HG03196 (cell line): ENCODE results near the gene MAP4K4.

Source experiments
- ATAC-seq: cut with Tn5 transposase; IDR thresholded peaks from one replicate; pipeline ENCODE4 v1.9.1; 2021; ENCODE audit not compliant: unreplicated experiment

The MAP4K4 gene

DNA sequence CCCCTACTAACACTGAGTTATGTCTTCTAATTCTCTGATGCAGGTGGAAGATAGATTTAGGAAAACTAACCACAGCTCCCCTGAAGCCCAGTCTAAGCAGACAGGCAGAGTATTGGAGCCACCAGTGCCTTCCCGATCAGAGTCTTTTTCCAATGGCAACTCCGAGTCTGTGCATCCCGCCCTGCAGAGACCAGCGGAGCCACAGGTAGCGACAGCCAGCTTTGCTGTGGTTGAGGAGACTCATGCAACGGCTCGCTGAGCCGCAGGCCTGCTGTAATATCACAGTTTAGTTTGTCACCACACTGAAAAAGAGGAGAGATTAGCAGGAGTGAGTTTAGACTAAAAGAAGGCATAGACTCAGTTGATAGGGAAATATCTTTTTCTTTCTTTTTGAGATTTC lies 163.3 kb downstream of the MAP4K4 start:
- no peak for ATAC-seq

- no peak for ATAC-seq
Observed at GRCh38 chr2:101861382-101861781, 163.9 kb downstream of the MAP4K4 start.

- no peak for ATAC-seq
Observed at GRCh38 chr2:101863534-101863933, 166.0 kb downstream of the MAP4K4 start.

DNA sequence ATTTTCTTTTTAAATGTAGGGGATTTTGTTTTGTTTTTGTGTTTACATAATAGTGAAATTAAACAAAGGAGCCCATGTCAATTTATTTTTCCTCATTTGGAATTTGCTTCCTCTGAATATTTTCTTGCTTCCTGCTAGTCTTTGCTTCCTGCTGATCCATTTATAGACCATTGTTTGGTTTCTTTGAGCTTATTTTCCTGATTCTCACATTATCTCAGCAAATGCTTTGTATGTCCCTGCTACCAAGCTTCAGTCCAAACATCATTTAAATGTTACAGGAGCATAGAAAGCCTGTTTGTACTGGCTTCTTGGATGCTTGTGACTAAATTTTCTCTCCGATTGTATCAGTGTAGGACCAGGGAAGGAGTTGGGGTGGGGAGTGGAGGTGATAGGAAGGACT lies 166.9 kb downstream of the MAP4K4 start:
- ATAC-seq, result no peak

DNA sequence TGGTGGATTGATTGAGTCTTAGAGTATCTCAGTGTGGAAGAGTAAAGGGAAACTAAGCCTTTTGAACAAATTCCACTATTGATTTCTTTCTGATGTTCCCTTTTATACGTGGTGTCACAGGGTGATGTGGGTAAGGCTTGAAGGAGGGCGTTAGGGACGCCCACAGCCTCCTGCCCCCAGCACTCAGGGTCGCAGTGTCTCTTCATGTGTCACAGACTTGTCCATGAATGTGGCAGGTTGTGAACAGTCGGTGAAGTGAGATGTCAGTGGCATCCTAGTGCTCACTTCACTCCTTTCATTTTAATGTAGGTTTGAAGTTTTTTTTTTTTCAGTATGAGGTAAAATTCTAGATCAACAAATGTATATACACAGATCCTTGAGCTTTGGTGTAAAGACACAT lies 171.0 kb downstream of the MAP4K4 start:
- ATAC-seq, result no peak

GRCh38 chr2:101869527-101869926 lies 172.0 kb downstream of the MAP4K4 start:
- no peak for ATAC-seq

GRCh38 chr2:101870444-101870843 lies 172.9 kb downstream of the MAP4K4 start:
- ATAC-seq, result no peak

DNA sequence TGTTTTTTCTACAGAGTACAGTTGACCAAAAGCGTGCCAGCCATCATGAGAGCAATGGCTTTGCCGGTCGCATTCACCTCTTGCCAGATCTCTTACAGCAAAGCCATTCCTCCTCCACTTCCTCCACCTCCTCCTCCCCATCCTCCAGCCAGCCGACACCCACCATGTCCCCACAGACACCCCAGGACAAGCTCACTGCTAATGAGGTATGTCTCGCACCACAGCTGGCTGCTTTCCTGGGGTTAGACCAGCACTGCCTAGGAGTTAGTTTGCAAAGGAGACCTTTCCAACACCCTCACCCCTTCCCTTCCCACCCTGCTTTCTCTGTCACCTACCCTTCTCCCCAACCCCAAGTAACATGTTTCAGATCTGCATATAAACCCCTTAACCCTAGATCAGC lies 174.0 kb downstream of the MAP4K4 start:
- ATAC-seq, result no peak

GRCh38 chr2:101872480-101872879 lies 175.0 kb downstream of the MAP4K4 start:
- no peak for ATAC-seq

- ATAC-seq, result no peak
Observed at GRCh38 chr2:101873543-101873942, 176.0 kb downstream of the MAP4K4 start.

DNA sequence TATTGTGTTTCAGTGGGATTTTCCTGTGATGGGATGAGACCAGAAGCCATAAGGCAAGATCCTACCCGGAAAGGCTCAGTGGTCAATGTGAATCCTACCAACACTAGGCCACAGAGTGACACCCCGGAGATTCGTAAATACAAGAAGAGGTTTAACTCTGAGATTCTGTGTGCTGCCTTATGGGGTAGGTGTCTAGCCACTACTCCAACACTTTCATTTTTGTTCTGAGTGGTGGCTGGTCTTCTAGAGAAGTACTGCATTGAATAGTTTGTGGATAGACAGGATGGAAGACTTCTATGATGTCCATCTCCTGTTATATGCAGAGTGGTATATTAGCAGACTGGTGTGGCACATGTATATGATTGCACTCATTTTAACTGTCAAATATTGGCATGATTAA lies 176.6 kb downstream of the MAP4K4 start:
- no peak for ATAC-seq

DNA sequence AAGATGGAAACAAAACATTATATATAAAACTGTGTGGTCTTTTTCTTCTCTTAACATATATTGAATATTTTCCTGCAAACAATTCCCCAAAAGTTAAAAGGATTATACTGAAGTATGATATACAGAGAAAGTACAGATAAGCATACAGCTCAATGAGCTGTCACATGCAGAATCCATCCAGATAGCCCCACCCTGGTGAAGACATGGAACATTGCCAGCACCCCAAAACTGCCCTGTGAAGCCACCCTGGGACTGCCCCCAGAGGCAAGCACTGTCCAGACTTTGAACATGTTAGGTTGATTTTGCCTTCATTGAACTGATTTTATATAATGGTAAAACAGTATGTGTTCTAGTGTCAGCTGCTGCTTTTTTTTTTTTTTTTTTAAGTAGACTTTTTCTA lies 182.0 kb downstream of the MAP4K4 start:
- ATAC-seq, result no peak

DNA sequence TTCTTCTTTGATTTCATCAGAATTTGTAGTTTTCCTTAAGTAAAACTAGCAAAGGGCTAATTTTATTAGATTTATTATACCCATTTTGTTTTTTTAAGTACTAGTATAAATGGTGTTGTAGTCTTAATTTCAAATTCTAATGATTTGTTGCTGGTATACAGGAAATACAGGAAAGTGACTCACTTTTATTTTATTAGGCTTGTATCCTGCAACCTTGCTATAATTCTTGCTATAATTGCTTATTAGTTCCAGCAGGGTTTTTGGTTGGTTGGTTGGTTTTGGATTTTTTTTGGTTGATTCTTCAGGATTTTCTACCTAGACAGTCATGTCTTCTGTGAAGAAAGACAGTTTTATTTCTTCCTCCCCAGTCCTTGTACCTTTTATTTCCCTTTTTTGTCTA lies 183.6 kb downstream of the MAP4K4 start:
- ATAC-seq, result no peak

- no peak for ATAC-seq
Observed at GRCh38 chr2:101882769-101883307, 185.3 kb downstream of the MAP4K4 start.

GRCh38 chr2:101883860-101884259 lies 186.4 kb downstream of the MAP4K4 start:
- ATAC-seq, result no peak

GRCh38 chr2:101884423-101884822 lies 186.9 kb downstream of the MAP4K4 start:
- no peak for ATAC-seq

- no peak for ATAC-seq
Observed at GRCh38 chr2:101887328-101887727, 189.8 kb downstream of the MAP4K4 start.

DNA sequence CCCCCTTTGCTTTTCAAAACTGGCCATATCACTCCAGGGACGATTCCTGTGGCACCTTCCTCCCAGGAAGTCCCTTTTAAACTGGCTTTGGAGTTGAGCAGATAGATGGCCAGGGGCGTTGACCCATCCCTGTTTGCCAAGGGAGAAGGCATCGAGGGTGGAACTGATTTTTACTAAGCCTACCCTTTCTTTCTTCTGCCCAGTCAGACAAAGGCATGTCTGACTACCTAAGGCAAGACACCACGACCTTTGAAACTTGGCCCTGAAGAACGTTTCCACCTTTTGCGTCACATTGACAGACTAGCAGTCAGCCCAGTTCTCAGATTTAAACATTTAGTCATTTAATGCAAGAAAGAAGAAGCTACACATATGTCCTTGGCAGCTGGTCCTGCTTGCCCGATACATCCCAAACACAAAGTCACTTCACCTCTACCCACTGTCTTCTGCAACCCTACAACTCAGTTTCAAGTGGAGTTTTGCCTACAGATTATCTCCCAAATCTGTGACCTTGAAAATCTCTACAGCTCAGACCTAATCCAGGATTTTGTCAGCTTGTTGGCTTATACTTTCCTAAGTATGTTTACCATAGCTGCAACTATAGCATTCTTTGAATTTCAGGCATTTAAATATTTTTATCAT lies 192.1 kb downstream of the MAP4K4 start:
- no peak for ATAC-seq

DNA sequence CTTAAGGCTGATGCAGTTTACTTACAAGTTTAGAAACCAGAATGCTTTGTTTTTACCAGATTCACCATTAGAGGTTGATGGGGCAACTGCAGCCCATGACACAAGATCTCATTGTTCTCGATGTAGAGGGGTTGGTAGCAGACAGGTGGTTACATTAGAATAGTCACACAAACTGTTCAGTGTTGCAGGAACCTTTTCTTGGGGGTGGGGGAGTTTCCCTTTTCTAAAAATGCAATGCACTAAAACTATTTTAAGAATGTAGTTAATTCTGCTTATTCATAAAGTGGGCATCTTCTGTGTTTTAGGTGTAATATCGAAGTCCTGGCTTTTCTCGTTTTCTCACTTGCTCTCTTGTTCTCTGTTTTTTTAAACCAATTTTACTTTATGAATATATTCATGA lies 194.9 kb downstream of the MAP4K4 start:
- ATAC-seq, result no peak

DNA sequence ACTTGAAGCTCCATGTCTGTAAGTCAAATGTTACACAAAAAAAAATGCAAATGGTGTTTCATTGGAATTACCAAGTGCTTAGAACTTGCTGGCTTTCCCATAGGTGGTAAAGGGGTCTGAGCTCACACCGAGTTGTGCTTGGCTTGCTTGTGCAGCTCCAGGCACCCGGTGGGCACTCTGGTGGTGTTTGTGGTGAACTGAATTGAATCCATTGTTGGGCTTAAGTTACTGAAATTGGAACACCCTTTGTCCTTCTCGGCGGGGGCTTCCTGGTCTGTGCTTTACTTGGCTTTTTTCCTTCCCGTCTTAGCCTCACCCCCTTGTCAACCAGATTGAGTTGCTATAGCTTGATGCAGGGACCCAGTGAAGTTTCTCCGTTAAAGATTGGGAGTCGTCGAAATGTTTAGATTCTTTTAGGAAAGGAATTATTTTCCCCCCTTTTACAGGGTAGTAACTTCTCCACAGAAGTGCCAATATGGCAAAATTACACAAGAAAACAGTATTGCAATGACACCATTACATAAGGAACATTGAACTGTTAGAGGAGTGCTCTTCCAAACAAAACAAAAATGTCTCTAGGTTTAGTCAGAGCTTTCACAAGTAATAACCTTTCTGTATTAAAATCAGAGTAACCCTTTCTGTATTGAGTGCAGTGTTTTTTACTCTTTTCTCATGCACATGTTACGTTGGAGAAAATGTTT lies 196.3 kb downstream of the MAP4K4 start:
- no peak for ATAC-seq

GRCh38 chr2:101895039-101895438 lies 197.5 kb downstream of the MAP4K4 start:
- ATAC-seq, result no peak

DNA sequence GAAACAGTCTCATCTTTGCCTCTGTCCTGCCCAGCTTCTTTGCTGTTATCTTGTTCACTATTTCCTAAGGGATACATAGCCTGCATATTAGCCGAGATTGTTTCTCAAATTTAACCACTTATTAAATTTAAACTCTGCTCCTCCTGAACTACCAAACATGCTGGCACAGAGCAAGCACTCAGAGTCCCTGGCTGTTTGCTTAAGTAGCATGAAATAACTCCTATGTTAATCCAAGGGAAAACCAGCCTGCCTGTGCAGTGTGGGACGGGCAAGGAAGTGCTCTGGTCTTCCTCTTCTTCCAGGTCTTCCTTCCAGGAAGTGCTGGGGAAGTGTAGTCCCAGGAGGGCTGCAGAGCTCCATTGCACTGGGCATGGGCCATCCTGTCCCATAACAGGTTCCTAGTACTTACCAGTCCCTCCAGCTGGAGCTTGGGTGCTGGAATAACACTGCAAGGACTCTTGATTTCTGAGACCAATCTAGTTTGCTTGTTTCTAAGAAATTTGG lies 198.4 kb downstream of the MAP4K4 start:
- no peak for ATAC-seq
